Nephron progenitor cell (in vitro differentiated cells): ENCODE measurements around the gene CLEC16A.

Experiments
- DNase-seq: peaks from one replicate; pipeline ENCODE4 v3.0.0; 2021
- H3K27ac Mint-ChIP-seq: 2 replicates; pipeline ENCODE4 v1.8.0; 2021; ENCODE audit warnings: mild to moderate bottlenecking, moderate library complexity, mixed read lengths
- H3K27me3 Mint-ChIP-seq: 2 replicates; pipeline ENCODE4 v1.8.0; 2021; ENCODE audit warnings: mild to moderate bottlenecking, low read depth, mixed read lengths; ENCODE audit not compliant: poor library complexity
- H3K36me3 Mint-ChIP-seq: 2 replicates; pipeline ENCODE4 v1.8.0; 2021; ENCODE audit warnings: low read depth, mixed read lengths
- H3K4me1 Mint-ChIP-seq: 2 replicates; pipeline ENCODE4 v1.8.0; 2021; ENCODE audit warnings: mixed read lengths
- H3K4me3 Mint-ChIP-seq: 2 replicates; pipeline ENCODE4 v1.8.0; 2021; ENCODE audit warnings: mild to moderate bottlenecking, moderate library complexity, mixed read lengths
- H3K9me3 Mint-ChIP-seq: 2 replicates; pipeline ENCODE4 v1.8.0; 2021; ENCODE audit warnings: mild to moderate bottlenecking, moderate library complexity, mixed read lengths
- CTCF ChIP-seq: fragments of 200-600 bp; sonication (generic); IDR thresholded peaks from 2 replicates; pipeline ENCODE4 v1.5.0; 2021; ENCODE audit warnings: antibody characterized with exemption

CLEC16A gene

GRCh38 chr16:10957771-10958482 lies 13.6 kb downstream of the CLEC16A start:
- Mint-ChIP-seq H3K4me3 (no peak overlapping the region), H3K36me3 (peaks cover 19% of the 10 kb centered on the region), H3K4me1 (peaks cover 4% of the 10 kb centered on the region), H3K9me3 (no peaks in the 10 kb centered on the region), H3K27ac (no peak overlapping the region), H3K27me3 (peaks cover 5% of the 10 kb centered on the region)
- no peak for TF ChIP-seq CTCF
- DNase-seq, result no peak

- Mint-ChIP-seq H3K4me3 (no peak overlapping the region), H3K27ac (no peak overlapping the region), H3K4me1 (peaks cover 6% of the 10 kb centered on the region), H3K36me3 (peaks cover 22% of the 10 kb centered on the region), H3K9me3 (no peaks in the 10 kb centered on the region), H3K27me3 (no peaks in the 10 kb centered on the region)
- no peak for TF ChIP-seq CTCF
- no peak for DNase-seq
Observed at GRCh38 chr16:10959161-10959560, 14.8 kb downstream of the CLEC16A start.

GRCh38 chr16:10961231-10961630 lies 16.9 kb downstream of the CLEC16A start:
- DNase-seq, result no peak
- H3K4me1 Mint-ChIP-seq, result peaks cover 6% of the 10 kb centered on the region
- no peak overlapping the region for H3K27ac Mint-ChIP-seq
- H3K9me3 Mint-ChIP-seq, result no peaks in the 10 kb centered on the region
- no peaks in the 10 kb centered on the region for H3K27me3 Mint-ChIP-seq
- peaks cover 22% of the 10 kb centered on the region for H3K36me3 Mint-ChIP-seq
- TF ChIP-seq CTCF, result no peak
- H3K4me3 Mint-ChIP-seq, result no peak overlapping the region

- peaks cover 10% of the 10 kb centered on the region for H3K36me3 Mint-ChIP-seq
- peaks cover 6% of the 10 kb centered on the region for H3K4me1 Mint-ChIP-seq
Observed at GRCh38 chr16:10964039-10964890, 19.9 kb downstream of the CLEC16A start.

GRCh38 chr16:10964891-10965326 lies 20.5 kb downstream of the CLEC16A start:
- no peaks in the 10 kb centered on the region for H3K27me3 Mint-ChIP-seq
- DNase-seq, result no peak
- H3K27ac Mint-ChIP-seq, result no peak overlapping the region
- no peaks in the 10 kb centered on the region for H3K9me3 Mint-ChIP-seq
- H3K4me3 Mint-ChIP-seq, result no peak overlapping the region
- no peak for TF ChIP-seq CTCF
- peaks cover 6% of the 10 kb centered on the region for H3K4me1 Mint-ChIP-seq
- H3K36me3 Mint-ChIP-seq, result peaks cover 10% of the 10 kb centered on the region

More at GRCh38 chr16:10964039-10964890, 19.9 kb downstream of the CLEC16A start:
- Mint-ChIP-seq H3K9me3 (no peaks in the 10 kb centered on the region), H3K4me3 (no peak overlapping the region), H3K27ac (no peak overlapping the region), H3K27me3 (no peaks in the 10 kb centered on the region)
- DNase-seq, result peak; percentile 91
- TF ChIP-seq CTCF, result peak; percentile 97
